ENCODE data around the gene IMMT.

Gene IMMT

GRCh38 chr2:86185517-86186212 lies 9.6 kb downstream of the IMMT start:
- DNase-seq (ENCODE audit: low read depth, low spot score) = no peak
- TF ChIP-seq CTCF (IDR thresholded peaks at IDR 0.05; ENCODE audit: insufficient read depth, low read length, missing control alignments) = no peak
- CTCF ChIA-PET = interaction anchor here (0.8 to 0.9 kb wide), 2 partner anchors 9 kb away, joined by 3 to 4 read pairs; no protein-coding TSS in a partner anchor
- H3K4me3 ChIP-seq (ENCODE audit: low read depth, low read length) = no peak overlapping the region
- POLR2A ChIA-PET = interaction anchor here (1.1 kb wide), 1 partner anchor 10 kb away, joined by 3 read pairs; the partner anchor contains the start of gene IMMT

- no peak overlapping the region for H3K4me3 ChIP-seq (ENCODE audit: low read depth, low read length)
- ChIA-PET POLR2A (no interaction called here), CTCF (interaction anchor here (1.3 kb wide), 1 partner anchor 9 kb away, joined by 4 read pairs; no protein-coding TSS in a partner anchor)
- DNase-seq (ENCODE audit: low read depth, low spot score) = no peak
- no peak for TF ChIP-seq CTCF (IDR thresholded peaks at IDR 0.05; ENCODE audit: insufficient read depth, low read length, missing control alignments)
Observed at GRCh38 chr2:86176597-86176996, 18.7 kb downstream of the IMMT start.

GRCh38 chr2:86175828-86176227 lies 19.4 kb downstream of the IMMT start:
- H3K4me3 ChIP-seq (ENCODE audit: low read depth, low read length) = no peak overlapping the region
- no peak for TF ChIP-seq CTCF (IDR thresholded peaks at IDR 0.05; ENCODE audit: insufficient read depth, low read length, missing control alignments)
- ChIA-PET CTCF (interaction anchor here (1.3 kb wide), 1 partner anchor 10 kb away, joined by 4 read pairs; no protein-coding TSS in a partner anchor), POLR2A (no interaction called here)
- no peak for DNase-seq (ENCODE audit: low read depth, low spot score)

- H3K4me3 ChIP-seq (ENCODE audit: low read depth, low read length) = no peak overlapping the region
- TF ChIP-seq CTCF (IDR thresholded peaks at IDR 0.05; ENCODE audit: insufficient read depth, low read length, missing control alignments) = no peak
- DNase-seq (ENCODE audit: low read depth, low spot score) = no peak
- CTCF ChIA-PET = no interaction called here
- POLR2A ChIA-PET = no interaction called here
Observed at GRCh38 chr2:86174445-86174844, 20.8 kb downstream of the IMMT start.

GRCh38 chr2:86172610-86173009 lies 22.7 kb downstream of the IMMT start:
- ChIA-PET CTCF (no interaction called here), POLR2A (no interaction called here)
- H3K4me3 ChIP-seq (ENCODE audit: low read depth, low read length) = no peak overlapping the region
- TF ChIP-seq CTCF (IDR thresholded peaks at IDR 0.05; ENCODE audit: insufficient read depth, low read length, missing control alignments) = no peak
- DNase-seq (ENCODE audit: low read depth, low spot score) = no peak

GRCh38 chr2:86171295-86171694 lies 24.0 kb downstream of the IMMT start:
- DNase-seq (ENCODE audit: low read depth, low spot score) = no peak
- ChIA-PET POLR2A (interaction anchor here (0.6 kb wide), 1 partner anchor 65 kb away, joined by 5 read pairs; no protein-coding TSS in a partner anchor), CTCF (no interaction called here)
- TF ChIP-seq CTCF (IDR thresholded peaks at IDR 0.05; ENCODE audit: insufficient read depth, low read length, missing control alignments) = no peak
- H3K4me3 ChIP-seq (ENCODE audit: low read depth, low read length) = no peak overlapping the region
